Measurements from ENCODE around the gene DAPK1.
A peak's percentile ranks its signal among the peaks of the same experiment; 100 is the strongest.

Gene DAPK1

DNA sequence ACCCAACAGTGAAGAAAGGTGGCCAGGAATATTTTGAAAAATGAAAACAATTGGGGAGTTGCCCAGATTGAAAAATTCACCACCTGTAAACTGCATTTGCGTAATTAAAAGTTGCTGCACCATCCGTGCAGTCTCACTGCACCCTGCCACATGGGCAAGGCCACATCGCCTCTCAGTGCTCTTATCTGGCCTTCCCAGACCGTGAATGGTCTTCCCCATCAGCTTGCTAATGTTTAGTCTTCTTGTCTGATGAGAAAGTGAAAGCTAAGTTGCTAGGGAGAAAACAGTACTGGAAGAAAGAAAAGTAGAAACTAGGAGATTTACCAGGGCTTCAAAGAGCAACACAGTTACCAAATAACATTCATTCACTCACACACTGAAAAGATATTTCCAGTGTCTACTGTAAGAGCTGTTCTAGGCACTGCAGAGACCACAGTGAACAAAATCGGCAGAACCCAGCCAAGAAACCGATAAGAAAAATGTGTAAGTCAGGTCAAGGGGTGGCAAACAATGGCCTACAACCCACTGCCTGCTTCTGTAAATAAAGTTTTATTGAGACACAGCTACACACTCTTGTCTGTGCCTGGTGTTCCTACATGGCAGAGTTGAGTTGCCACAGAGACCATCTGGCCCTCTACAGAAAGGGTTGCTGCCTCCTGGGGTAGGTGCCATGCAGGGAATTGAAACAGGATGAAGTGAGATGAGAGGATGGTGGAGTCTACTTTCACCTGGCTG, 177.1 kb downstream of the DAPK1 start:
- no peak for TF ChIP-seq ZFX (IDR thresholded peaks at IDR 0.05; ENCODE audit: borderline replicate concordance)
- TF ChIP-seq, protein P1, sequence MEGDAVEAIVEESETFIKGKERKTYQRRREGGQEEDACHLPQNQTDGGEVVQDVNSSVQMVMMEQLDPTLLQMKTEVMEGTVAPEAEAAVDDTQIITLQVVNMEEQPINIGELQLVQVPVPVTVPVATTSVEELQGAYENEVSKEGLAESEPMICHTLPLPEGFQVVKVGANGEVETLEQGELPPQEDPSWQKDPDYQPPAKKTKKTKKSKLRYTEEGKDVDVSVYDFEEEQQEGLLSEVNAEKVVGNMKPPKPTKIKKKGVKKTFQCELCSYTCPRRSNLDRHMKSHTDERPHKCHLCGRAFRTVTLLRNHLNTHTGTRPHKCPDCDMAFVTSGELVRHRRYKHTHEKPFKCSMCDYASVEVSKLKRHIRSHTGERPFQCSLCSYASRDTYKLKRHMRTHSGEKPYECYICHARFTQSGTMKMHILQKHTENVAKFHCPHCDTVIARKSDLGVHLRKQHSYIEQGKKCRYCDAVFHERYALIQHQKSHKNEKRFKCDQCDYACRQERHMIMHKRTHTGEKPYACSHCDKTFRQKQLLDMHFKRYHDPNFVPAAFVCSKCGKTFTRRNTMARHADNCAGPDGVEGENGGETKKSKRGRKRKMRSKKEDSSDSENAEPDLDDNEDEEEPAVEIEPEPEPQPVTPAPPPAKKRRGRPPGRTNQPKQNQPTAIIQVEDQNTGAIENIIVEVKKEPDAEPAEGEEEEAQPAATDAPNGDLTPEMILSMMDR (IDR thresholded peaks at IDR 0.05), result no peak
- no peak overlapping the region for H3K27ac ChIP-seq

DNA sequence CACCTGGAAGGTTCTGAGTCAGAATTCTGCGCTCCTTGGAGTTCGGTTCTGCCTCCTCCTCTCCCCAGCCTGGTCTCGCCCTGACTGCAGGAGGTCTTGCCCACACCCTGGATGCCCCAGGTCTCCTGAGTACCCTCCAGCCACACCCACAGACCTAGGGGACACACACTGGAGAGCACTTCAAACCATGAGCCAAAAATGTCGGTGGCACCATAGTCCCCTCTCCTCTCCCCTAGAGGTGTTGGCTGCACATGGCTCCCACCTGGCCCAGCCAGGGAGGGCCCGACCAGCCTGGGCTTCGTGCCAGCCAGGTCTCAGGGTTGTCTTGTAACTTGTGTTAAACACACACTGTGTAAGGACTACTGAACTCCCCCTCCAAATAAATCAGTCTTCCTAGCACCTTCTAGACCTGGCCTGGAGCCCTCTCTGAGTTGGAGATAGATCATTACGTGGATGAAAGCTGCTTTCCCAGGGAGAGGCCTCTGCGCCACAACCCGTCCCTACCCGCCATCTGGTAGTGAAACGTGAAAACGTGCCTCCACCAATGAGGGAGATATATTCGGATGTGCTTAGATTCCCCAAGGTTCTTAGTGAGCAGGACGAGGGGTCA, 178.3 kb downstream of the DAPK1 start:
- H3K27ac ChIP-seq, result no peak overlapping the region
- TF ChIP-seq ZFX (IDR thresholded peaks at IDR 0.05; ENCODE audit: borderline replicate concordance), result no peak
- TF ChIP-seq, protein P1 (IDR thresholded peaks at IDR 0.05), result no peak

GRCh38 chr9:87676976-87677775, 179.5 kb downstream of the DAPK1 start:
- TF ChIP-seq, protein P1 (IDR thresholded peaks at IDR 0.05), result no peak
- no peak for TF ChIP-seq ZFX (IDR thresholded peaks at IDR 0.05; ENCODE audit: borderline replicate concordance)
- no peak overlapping the region for H3K27ac ChIP-seq

- TF ChIP-seq, protein P1 (IDR thresholded peaks at IDR 0.05), result no peak
- TF ChIP-seq ZFX (IDR thresholded peaks at IDR 0.05; ENCODE audit: borderline replicate concordance), result no peak
- no peak overlapping the region for H3K27ac ChIP-seq
Observed at GRCh38 chr9:87677776-87678587, 180.3 kb downstream of the DAPK1 start.

DNA sequence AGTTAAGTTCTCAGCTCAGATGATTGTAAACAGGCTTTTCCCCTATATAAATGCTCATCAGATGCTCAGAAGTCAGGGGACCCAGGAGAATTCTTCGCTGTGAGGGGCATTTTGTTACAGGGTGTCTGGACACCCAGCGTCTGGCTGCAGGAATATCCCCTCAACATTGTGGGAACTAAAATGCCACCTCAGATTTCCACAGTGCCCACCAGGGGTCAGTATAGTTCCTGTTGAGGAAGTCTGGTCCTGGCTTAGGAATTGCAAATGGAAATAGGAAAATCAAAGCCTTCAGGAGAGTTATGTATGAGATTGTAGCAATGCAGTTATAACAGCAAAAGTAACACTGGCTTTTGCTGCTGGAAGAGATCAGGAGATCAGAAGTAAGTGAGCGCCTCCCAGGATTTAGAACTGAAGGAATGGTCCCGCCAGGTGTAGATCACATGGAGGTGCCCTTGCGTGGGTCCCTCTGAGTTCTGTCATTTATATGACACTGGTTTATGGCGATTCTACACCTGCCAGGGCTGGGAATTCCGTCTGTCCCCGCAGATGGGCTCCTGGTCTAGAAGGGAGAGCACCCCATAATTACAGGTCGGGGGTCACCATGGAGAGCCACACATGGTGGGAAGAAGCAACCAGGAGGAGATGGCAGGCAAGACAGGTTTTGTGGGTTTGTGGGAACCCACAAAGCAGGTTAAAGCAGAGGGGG, 181.1 kb downstream of the DAPK1 start:
- no peak overlapping the region for H3K27ac ChIP-seq
- TF ChIP-seq, protein P1 (IDR thresholded peaks at IDR 0.05), result peak; percentile 84
- TF ChIP-seq ZFX (IDR thresholded peaks at IDR 0.05; ENCODE audit: borderline replicate concordance), result no peak

DNA sequence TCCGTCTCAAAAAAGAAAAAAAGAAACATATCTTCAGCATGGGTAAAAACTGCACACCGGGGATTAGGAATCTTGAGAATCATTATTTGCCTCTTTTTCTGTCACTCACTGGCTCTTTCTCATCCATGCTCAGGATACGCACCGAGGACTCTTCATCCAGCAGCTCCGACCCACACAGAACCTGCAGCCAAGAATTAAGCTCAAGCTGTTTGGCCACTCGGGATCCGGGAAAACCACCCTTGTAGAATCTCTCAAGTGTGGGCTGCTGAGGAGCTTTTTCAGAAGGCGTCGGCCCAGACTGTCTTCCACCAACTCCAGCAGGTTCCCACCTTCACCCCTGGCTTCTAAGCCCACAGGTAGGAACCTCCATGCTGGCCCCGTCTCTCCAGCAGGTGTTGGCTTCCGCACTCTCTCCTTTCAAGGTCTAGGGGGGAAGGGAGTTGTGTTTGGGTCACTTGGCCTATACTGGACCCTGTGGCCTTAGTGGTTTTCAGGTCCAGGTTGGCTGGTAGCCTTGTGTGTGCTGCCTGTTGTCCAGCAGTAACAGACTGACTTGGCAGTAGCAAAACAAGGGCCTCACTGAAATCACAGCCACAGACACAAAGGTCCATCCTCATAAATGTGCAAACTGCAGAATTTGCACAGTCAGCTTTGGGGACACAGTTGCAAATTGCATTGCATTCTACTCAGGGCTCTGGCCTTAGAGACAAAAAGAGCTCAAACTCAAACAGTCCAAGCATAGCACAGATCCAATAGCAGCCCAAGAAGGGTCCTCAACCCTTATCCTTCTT, 183.8 kb downstream of the DAPK1 start:
- TF ChIP-seq ZFX (IDR thresholded peaks at IDR 0.05; ENCODE audit: borderline replicate concordance), result no peak
- TF ChIP-seq, protein P1 (IDR thresholded peaks at IDR 0.05), result no peak
- H3K27ac ChIP-seq, result no peak overlapping the region

Measured in 22Rv1 (cell line).